Spleen (tissue), 7 donors: ENCODE results near the gene MYL5.

ENCODE experiments used
- CTCF ChIP-seq, 11 experiments: fragments of 200-600 bp in 7 of 11; fragments of 450-650 bp in 4 of 11; sonication (generic) in 4 of 11; IDR thresholded peaks in 8 of 11; conservative IDR thresholded peaks in 3 of 11; 1 replicate in 7 of 11; 2 replicates in 4 of 11; pipeline versions ENCODE4 v1.4.0 to v1.8.0; 2016 to 2021; ENCODE audit warnings: antibody characterized with exemption in 11 of 11, inconsistent platforms in 4 of 11, mild to moderate bottlenecking in 1 of 11
- POLR2AphosphoS5 ChIP-seq, 3 donors: sonication (generic); formaldehyde crosslinking; IDR thresholded peaks; one replicate each; pipeline ENCODE4 v1.5.1; 2017; ENCODE audit warnings: antibody characterized with exemption in 3 of 3
- donor health status: DM: no; HTN: no; CAD: no; lungs with moderate emphysema.
- donor health status: DM: no; HTN: no; CAD: no.
- donor health status: DM: no; HTN: no; CAD: no.

- no peak for TF ChIP-seq POLR2AphosphoS5 (IDR thresholded peaks at IDR 0.05)
- no peak for TF ChIP-seq CTCF (IDR thresholded peaks at IDR 0.05 in 8 of 11, conservative IDR thresholded peaks at IDR 0.05 in 3 of 11)
Measured at GRCh38 chr4:633976-634598, 40.3 kb upstream of the MYL5 start.
